GM19452 (cell line): ENCODE results near the gene PPP1R37.
"Not testable (repeated sequence)": the region's sequence is repeated elsewhere in the genome, so short reads cannot be mapped to it uniquely, and the experiment has no call there.

ENCODE experiments used
- ATAC-seq: cut with Tn5 transposase; IDR thresholded peaks from one replicate; pipeline ENCODE4 v1.9.1; 2021; ENCODE audit not compliant: unreplicated experiment

The PPP1R37 gene

DNA sequence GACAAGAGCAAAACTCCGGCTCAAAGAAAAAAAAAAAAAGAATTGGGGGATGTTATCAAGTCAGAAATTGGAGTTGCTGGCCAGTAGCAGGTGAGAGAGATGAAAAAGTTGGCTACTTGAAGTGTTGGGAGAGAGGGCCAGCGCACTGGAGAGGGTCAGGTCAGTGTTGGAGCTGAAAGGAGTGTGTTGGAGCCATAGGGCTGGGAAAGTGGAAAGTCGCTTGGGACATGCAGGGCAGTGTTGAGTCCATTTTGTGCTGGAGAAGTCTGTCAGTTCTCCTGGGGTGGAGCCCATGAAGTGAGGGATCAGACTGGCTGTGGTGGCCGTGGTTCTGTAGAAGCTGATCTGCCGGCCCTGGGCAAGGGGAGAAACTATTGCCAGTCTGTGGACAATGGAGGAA, 1.7 kb downstream of the PPP1R37 start:
- no peak for ATAC-seq

DNA sequence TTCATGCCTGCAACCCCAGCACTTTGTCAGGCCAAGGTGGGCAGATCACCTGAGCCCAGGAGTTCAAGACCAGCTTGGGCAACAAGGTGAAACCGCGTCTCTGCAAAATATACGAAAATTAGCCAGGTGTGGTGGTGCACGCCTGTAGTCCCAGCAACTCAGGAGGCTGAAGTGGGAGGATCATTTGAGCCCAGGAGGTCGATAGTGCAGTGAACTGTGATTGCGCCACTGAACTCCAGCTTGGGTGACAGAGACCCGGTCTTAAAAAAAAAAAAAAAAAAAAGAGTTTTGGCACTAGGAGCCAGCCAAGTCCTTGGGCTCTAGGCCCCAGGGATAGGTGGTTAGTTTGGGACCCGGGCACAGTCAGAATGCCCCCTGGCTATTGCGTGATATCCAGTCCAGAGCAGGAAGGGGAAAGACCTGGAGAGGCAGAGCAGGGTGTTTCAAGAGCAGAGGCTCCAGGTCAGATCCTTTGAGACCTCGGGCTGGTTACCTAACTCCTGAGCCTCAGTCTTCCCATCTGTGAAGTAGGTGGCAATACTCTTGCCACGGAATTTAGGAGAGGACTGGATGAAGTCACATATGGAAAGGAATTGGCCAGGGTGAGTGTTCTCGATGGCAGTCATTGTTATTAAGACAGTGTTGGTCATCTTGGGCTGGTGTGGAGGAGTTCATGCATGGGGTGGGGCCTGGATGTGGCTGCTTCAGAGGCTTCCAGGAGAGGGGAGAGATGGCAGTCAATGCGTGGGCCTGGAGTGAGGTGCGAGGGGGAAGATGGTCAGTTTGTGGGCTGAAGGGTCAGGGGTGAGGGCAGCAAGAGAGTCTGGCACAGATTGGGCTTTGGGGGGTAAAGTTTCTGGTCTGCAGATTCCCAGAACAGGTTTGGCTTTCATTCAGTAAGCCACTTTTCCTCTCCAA, 2.8 kb downstream of the PPP1R37 start:
- no peak for ATAC-seq

DNA sequence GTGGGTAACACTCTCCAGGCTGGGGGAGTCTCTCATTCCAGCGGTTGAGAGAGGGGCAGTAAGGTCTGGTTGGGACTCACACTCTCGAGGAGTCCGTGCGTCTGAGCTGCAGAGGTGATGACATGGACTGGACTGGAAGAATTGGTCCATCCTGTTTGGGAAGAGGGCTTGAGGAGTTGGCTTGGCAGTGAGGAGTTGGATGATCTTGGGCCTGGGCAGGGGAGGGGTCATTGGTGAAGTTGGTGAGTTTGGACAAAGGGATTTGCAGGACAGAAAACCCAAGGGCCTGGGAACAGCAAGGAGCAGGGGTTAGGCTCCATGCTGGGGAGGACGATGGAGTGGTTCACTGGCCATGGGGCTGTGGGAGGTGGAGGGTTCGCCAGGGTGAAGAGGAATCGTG, 3.7 kb downstream of the PPP1R37 start:
- ATAC-seq: no peak

DNA sequence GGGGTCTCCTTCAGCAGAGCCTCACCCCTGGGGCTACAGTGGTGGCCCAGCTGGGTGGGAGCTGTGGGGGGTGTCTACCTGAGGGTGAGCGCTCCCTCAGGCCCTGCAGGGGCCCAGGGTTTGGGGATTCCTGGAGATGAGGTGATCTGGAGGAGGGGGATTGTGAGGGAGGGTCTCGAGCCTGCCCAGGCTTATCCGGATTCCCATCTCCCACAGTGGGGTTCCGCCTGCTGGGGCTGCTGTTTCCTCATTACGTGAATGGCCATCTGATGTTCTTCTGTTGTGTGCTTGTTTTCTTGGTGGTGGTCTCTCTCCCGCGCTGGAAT, 4.4 kb downstream of the PPP1R37 start:
- no peak for ATAC-seq

DNA sequence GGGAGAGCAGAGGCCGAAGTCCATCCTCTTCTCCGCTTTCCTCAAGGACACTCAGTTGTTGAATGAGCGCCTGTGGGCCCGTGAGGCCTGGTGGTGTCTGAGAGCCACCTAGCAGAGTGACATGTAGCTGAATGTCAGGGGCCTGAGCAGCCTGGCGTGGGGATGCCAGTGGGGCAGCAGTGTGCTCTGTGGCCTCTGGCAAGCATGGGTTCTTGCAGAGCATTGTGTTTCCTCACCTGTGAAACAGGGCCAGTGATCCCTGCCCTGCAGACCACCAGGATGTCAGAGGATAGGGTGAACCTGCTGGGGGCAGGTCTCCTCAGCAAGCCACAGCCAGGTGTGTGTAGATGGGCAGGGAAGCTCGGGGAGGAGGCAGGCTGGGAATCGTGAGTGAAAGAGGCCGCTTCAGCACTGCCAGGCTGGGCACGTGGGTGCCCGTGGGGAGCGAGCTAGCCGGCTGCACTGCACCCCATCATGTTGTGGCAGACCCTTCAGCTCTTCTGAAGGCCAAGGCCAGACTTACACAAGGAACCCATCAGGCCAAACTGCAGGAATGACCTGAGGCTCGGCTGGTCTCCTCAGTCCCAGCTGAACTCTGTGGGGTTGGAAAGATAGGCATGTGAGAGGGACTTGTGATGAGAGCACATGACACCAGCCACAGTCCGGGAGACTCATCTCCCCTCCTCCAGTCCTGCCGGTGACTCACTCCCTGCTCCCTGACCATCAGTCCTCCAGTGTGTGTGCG, 5.0 kb downstream of the PPP1R37 start:
- ATAC-seq: no peak

DNA sequence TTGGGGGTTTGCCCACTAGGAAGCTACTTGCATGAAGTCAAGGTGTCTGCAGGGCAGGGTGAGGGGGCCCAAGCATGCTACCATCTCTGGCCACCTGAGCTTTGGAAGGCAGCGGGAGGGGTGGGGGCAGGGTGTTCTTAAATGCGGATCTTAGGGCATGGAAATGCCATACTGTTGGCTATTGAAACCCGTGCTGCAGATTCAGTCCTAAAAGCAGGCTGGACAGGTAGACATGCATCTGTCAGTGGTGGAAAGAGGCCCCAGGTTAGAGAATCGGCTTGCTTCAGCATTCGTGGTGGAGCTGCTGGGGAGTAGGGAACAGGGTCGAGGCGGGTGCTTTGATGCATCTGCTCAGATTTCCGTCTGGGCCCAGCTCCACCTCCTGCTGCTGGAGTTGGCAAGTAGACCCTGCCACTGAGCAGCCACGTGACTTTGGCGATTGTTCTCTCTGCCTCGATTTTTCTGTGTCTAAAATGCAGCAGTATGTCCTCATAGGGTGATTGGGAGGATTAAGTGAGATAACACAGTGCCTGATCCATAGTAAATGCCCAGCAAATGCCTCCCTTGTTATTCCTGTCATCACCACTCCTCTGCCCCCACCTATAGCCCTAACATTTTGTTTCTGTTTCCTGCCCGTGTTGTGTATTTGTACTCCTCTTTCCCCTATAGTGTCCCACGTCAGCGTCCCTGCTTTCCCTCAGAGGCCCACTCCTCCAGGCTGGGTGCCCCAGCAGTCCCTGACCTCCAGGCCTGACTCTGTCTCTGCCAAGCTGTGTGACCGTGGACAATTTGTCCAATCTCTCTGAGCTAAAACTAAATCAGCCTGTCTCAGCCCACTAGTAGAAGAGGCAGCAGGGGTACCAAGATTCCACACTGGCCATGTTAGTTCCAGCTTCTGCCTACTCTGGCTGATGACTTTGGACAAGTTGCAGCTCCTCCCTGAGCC, 5.8 kb downstream of the PPP1R37 start:
- ATAC-seq: no peak

DNA sequence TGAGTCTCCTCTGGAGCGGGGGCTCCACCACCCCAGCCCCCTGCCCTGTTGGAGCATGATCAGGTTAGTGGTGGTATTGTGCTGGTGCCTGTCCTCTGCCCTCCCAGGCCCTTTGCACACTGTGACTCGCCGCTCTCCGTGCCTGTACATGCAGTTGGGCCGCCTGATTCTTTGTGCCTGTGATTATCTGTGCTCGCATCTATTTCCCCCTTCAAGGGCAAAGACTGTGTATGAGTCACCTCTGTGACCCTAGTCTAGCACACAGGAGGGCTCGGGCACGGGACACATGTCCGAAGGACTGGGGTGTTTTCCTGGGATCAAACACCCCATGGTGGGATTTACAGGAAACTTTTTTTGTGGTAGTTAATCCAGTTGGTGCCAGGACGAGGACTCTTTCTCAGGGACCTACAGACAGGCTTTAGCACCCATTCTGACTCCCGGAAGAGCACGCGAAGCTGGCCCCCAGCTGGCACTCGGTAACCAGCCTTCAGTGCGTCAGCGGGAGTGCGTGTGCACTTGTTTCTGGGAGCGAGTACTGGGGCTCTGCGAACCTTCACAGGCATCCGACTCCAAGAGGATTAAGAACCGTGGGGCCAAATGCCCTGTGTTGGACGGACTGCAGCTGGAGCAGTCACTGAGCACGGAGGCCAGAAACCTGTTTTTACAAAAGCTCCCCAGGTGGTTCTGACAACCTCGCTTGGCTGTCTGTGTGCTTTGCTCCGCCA, 6.7 kb downstream of the PPP1R37 start:
- ATAC-seq: no peak

DNA sequence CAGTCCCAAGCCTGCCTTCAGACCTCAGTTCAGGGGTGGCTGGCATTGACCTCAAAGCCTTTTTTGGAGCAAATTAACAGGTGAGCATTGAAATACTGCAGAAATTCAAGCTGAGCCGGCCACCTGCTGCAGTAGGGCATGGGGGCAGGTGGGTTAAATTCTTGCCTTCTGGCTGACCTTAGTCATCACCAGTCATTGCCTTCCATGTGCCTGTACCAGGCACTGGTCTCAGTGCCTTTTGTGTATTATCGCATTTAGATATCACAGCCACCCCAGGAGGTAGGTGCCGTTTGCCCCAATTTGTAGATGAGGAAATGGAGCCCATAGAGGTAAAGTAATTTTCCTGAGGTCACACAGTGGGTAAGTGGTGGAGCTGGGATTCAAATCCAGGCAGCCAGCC, 7.2 kb downstream of the PPP1R37 start:
- no peak for ATAC-seq

DNA sequence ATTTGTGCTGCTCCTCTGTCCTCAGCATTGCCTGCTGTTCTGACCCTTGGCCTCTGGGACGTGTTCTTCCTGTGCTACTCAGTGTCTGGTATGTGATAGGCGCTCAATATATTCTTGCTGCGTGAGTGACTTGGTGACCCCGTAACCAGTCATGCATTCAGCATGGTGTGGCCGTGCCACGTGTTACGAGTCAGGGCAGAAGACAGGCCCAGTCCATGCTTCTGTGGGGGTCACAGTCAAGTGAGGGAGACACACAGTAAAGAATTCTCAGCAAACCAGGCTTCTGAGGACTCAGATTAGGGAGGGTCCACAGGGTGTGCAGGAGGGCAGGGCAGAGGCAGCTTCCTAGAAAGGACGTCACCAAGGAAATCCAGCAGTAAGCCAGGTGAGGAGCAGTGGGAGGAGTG, 7.9 kb downstream of the PPP1R37 start:
- no peak for ATAC-seq

DNA sequence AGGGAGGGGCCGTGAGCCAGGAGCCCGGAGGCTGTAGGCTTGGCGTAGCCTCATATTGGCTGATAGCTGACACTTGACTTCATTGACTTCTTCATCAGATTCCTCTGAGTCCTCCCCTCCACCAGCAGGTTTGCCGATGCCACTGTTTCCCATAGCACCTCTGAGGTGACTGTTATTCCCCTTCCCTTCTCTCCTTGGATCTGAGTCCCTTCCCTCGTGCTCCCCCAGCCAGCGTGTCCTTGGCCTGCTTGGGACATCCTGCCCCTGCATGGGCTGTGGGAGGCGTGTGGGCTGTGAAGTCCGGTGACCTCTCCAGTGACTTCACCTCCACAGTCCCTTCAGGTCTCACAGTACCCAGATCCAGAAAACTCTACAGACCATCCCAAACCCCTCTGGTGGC, 8.8 kb downstream of the PPP1R37 start:
- ATAC-seq: no peak

DNA sequence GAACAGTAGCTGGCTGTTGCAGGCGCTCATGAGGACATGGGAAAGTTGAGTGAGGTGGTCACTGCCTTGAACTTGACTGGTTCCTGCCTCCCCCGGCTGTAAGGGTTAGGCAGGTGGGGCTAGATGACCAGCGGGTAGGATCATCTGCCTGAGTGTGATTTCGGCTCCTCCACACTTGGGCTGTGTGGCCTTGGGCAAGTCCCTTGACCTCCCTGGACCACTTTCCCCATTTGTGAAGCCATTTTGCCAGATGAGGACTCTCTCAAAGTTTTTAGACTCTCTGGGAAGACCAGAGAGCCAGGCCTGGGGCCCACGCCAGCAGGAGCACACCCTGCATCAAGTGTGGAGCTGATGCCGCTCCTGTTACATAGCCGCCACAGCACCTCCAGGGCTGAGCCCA, 9.5 kb downstream of the PPP1R37 start:
- no peak for ATAC-seq

DNA sequence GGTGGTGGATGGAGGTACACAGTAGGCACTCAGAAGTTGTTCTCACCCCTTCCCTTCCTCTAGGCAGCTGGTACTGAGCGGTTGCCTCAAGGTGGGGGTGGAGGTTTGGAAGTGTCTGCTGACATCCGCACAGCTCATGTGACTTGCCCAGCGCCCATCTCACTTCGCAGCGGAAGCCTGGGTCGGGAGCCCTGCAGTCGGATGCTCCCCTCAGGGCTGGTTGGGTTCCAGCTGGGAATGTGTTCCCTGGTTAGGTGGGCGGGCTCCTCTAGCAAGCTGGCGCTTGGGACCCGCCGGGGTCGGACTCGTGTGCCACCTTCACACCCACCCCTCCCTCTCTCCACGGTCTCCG, 10.2 kb downstream of the PPP1R37 start:
- no peak for ATAC-seq

DNA sequence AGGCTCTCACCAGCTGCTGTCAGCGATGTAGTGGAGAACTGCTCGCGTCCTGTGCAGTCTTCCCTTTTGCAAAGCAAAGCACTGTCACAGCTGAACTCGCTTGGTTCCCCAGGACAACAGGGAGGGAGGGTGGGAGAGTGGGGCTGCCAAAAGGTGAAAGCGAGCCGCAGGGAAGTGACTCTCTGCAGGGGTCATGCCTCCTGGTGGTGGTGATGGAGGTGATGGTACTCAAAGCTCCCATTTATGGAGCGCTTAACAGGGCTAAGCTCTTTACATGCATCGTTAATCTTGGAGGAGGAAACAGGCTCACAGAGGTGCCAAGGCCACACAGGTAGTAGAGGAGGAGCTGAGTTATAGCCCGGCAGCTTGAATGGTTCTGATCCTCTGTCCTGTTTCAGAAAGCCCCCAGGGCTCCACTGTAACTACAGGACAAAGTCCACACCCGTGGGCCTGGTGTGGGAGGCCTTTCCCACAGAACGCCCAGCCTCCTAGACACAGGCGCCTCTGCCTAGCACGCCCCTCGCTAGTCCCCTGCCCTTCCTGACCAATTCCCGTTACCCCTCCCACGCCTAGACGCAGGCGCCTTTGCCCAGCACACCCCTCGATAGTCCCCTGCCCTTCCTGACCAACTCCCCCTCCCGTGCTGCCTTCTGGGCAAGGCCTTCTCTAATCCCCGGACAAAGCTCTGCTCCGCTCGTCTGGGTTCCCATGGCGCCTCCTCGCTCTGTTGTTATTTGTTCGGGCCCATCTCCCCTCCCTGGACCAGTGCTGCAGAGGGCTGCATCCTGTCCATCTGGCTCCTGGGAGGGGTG, 10.7 kb downstream of the PPP1R37 start:
- ATAC-seq: no peak

DNA sequence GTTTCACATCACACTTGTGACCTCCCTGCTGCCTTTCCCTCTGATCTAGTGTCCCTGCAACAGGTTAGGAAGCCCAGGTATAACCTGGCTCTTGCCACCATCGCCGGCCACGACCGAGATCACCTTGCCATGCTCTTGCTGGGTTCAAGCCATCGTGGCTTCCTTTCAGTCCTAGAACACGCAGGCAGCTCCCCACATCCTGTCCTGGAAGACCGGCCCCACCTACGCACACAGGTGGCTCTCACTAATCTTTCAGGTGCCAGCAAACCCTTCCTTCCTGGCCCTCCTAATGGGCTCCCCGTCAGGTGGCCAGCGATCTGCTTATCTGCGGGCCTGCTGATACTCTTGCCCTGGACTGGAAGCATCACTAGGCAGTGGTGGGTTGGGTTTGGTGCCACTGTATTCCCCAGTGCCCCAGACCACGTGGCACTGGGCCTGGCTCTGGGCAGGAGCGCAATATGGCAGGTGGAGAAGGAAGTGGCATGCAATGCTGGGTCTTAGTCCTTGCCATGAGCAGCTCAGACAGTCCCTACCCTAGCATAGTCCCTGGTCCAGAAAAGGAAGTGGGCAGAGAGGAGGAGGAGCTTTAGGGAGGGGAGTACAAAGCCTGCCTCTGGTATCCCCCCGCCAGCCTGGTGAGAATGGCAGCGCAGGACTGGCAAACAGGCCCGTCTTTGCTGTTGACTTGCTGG, 11.8 kb downstream of the PPP1R37 start:
- no peak for ATAC-seq

DNA sequence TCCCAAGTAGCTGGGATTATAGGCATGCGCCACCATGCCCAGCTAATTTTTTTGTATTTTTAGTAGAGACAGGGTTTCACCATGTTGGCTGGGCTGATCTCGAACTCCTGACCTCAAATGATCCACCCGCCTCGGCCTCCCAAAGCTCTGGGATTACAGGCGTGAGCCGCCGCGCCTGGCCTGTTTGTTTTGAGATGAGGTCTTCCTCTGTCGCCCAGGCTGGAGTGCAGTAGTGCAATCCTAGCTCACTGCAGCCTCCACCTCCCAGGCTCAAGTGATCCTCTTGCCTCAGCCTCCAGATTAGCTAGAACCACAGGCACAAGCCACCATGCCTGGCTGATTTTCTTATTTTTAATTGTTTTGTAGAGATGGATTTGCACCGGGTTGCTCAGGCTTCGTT, 13.4 kb downstream of the PPP1R37 start:
- ATAC-seq: not testable (repeated sequence)

DNA sequence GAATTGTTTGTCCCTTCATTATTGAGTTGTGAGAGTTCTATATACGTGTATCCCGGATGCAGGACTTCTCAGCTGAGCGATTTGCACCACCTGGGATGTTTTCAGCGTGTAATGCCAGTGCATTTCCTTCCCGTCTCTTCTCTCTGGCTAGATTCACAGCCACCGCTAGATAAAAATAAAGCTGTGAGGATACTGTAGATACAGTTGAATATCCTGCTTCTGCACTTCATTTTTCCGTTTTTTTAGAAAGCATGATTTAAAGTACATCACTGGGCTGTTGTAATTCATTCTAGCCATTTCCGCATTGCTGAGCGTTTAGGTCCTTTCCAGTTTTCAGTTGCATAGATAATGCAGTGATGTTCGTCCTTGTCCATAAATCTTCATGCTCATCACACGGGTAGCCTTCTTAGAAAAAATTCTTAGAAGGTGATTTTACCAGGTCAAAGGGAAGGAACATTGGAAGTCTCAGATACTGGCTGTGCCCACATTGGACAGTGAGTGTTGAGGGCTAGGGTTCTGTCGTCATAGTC, 14.7 kb downstream of the PPP1R37 start:
- no peak for ATAC-seq

DNA sequence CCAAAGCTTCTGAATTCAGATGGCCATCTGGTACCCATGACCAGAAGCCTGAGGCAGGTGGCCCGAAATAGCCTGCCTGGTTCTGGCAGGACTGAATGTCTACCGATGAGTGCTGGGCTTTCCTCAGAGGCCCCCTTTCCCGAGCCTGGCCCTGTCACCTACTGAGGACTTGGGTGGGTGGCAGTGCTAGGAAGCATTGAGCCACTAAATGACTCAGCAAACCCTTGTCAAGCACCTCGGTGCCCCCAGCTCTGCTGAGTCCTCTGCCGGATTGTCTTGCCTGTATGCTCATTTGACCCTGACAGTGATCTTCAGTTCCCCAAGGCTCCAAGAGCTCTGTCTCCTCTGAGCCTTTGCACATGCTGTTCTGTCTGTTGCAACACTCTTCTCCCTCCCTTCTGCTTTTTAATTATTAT, 17.9 kb downstream of the PPP1R37 start:
- no peak for ATAC-seq

DNA sequence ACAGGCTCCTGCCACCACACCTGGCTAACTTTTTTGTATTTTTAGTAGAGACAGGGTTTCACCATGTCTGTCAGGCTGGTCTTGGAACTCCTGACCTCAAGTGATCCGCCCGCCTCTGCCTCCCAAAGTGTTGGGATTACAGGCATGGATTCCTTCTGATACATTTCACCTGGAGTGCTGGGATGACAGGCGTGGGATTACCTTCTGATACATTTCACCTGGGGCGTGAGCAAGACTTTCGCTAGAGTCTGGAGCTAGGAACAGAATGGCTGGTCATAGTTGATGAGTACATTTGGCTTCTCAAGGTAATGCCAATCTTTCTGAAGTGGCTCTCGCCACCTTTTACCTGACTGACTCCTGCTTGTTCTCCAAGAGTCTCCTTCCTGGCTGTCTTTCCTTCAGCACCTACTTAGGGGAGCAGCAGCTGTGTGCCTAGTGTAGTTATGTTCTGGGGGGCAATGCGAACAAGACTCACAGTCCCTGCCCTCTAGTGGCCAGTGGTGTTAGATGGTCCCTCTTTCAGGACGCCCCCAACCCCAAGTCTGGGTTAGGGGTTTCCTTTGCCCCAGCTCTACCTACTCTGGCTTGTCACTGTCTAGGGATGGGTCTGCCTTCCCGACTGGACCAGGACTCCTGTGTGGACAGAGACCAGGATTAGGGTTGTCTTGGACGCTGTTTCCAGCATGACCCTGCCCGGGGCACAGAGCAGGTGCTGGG, 19.3 kb downstream of the PPP1R37 start:
- no peak for ATAC-seq
